HG03354 (cell line): ENCODE measurements around the gene BANF2.

ENCODE experiments used
- ATAC-seq: cut with Tn5 transposase; IDR thresholded peaks from one replicate; pipeline ENCODE4 v1.9.1; 2021; ENCODE audit warnings: mild to moderate bottlenecking; ENCODE audit not compliant: unreplicated experiment, poor library complexity, severe bottlenecking

BANF2 gene

GRCh38 chr20:17663040-17663399 is 36.7 kb upstream of the BANF2 start:
- no peak for ATAC-seq

- ATAC-seq = no peak
Observed at GRCh38 chr20:17663486-17663885, 36.3 kb upstream of the BANF2 start.

- ATAC-seq = no peak
Observed at GRCh38 chr20:17664025-17664633, 35.6 kb upstream of the BANF2 start.

GRCh38 chr20:17665756-17666155 is 34.0 kb upstream of the BANF2 start:
- ATAC-seq = no peak

- no peak for ATAC-seq
Observed at GRCh38 chr20:17666481-17666880, 33.3 kb upstream of the BANF2 start.

GRCh38 chr20:17667445-17667844 is 32.3 kb upstream of the BANF2 start:
- ATAC-seq = no peak

GRCh38 chr20:17668432-17668831 is 31.3 kb upstream of the BANF2 start:
- ATAC-seq = no peak

- no peak for ATAC-seq
Observed at GRCh38 chr20:17669306-17669931, 30.3 kb upstream of the BANF2 start.

- ATAC-seq = no peak
Observed at GRCh38 chr20:17671011-17671410, 28.8 kb upstream of the BANF2 start.

GRCh38 chr20:17671565-17671964 is 28.2 kb upstream of the BANF2 start:
- ATAC-seq = no peak

GRCh38 chr20:17673084-17673483 is 26.7 kb upstream of the BANF2 start:
- ATAC-seq = no peak

- no peak for ATAC-seq
Observed at GRCh38 chr20:17674722-17675518, 24.8 kb upstream of the BANF2 start.

- no peak for ATAC-seq
Observed at GRCh38 chr20:17675519-17676377, 24.0 kb upstream of the BANF2 start.

GRCh38 chr20:17676378-17676759 is 23.4 kb upstream of the BANF2 start:
- no peak for ATAC-seq

GRCh38 chr20:17676942-17677341 is 22.8 kb upstream of the BANF2 start:
- ATAC-seq = no peak

- no peak for ATAC-seq
Observed at GRCh38 chr20:17678295-17678694, 21.5 kb upstream of the BANF2 start.

- ATAC-seq = no peak
Observed at GRCh38 chr20:17678886-17679285, 20.9 kb upstream of the BANF2 start.

- ATAC-seq = no peak
Observed at GRCh38 chr20:17679941-17680835, 19.6 kb upstream of the BANF2 start.
